Right kidney (tissue), 9 donors: Measurements from ENCODE around the gene CST6.

Source experiments
- DNase-seq: peaks from one replicate; pipeline ENCODE4 v3.0.0-alpha.2; 2016
- long read RNA-seq, 8 donors: transcript quantifications; one replicate each; lab custom pipeline, GENCODE V29; 2026

CST6 gene
- long read RNA-seq, donor 1 = 0 reads
- long read RNA-seq, donor 2, partial matches to known transcripts = 0 of 1 reads
- long read RNA-seq, donor 2, other reads (novel, unspliced or antisense) = 0 of 1 reads
- long read RNA-seq, donor 3 = 0 reads
- long read RNA-seq, donor 4 = 0 reads
- long read RNA-seq, donor 5 = 0 reads
- long read RNA-seq, donor 6 = 0 reads
- long read RNA-seq, donor 7 = 0 reads
- long read RNA-seq, donor 8 = 0 reads

- peak; percentile 43 for DNase-seq
These were observed at the start of gene CST6 for GRCh38 chr11:66011785-66012303. Gene CST6 (plus strand): TSS chr11:66012008. CDS start chr11:66012045, 37 bp downstream.

- DNase-seq = no peak
These were observed 49.7 kb upstream of the CST6 start for GRCh38 chr11:65962141-65962564.

- no peak for DNase-seq
These were observed 46.9 kb upstream of the CST6 start for GRCh38 chr11:65964906-65965305.

GRCh38 chr11:65965986-65966762 lies 45.6 kb upstream of the CST6 start:
- no peak for DNase-seq

- DNase-seq = no peak
These were observed 44.4 kb upstream of the CST6 start for GRCh38 chr11:65967329-65967934.

- no peak for DNase-seq
These were observed 43.0 kb upstream of the CST6 start for GRCh38 chr11:65968600-65969482.

GRCh38 chr11:65972116-65972515 lies 39.7 kb upstream of the CST6 start:
- no peak for DNase-seq

GRCh38 chr11:65973439-65974110 lies 38.2 kb upstream of the CST6 start:
- no peak for DNase-seq

- DNase-seq = no peak
These were observed 36.0 kb upstream of the CST6 start for GRCh38 chr11:65975771-65976170.

GRCh38 chr11:65976216-65977176 lies 35.3 kb upstream of the CST6 start:
- DNase-seq = no peak

GRCh38 chr11:65977621-65978390 lies 34.0 kb upstream of the CST6 start:
- no peak for DNase-seq

GRCh38 chr11:65978391-65979238 lies 33.2 kb upstream of the CST6 start:
- no peak for DNase-seq

GRCh38 chr11:65979261-65979759 lies 32.5 kb upstream of the CST6 start:
- no peak for DNase-seq

- no peak for DNase-seq
These were observed 30.6 kb upstream of the CST6 start for GRCh38 chr11:65981101-65981740.

- DNase-seq = no peak
These were observed 29.6 kb upstream of the CST6 start for GRCh38 chr11:65981972-65982823.

GRCh38 chr11:65982824-65983588 lies 28.8 kb upstream of the CST6 start:
- no peak for DNase-seq
